Measurements from ENCODE around the gene ANKRD13D.
A peak's percentile ranks its signal among the peaks of the same experiment; 100 is the strongest.

ANKRD13D gene
- long read RNA-seq, donor 1, transcript ANKRD13D-202 (15 exons, 2,881 nt) = major isoform, 7 of 14 reads
- long read RNA-seq, donor 1, partial matches to known transcripts = 5 of 14 reads
- long read RNA-seq, donor 1, other reads (novel, unspliced or antisense) = 0 of 14 reads
- long read RNA-seq, donor 2, partial matches to known transcripts = 0 of 2 reads
- long read RNA-seq, donor 2, other reads (novel, unspliced or antisense) = 0 of 2 reads
- long read RNA-seq, donor 3, partial matches to known transcripts = 0 of 4 reads
- long read RNA-seq, donor 3, other reads (novel, unspliced or antisense) = 0 of 4 reads
- long read RNA-seq, donor 4, partial matches to known transcripts = 0 of 7 reads
- long read RNA-seq, donor 4, other reads (novel, unspliced or antisense) = 0 of 7 reads
- long read RNA-seq, donor 5, transcript ANKRD13D-202 (15 exons, 2,881 nt) = major isoform, 5 of 7 reads
- long read RNA-seq, donor 5, partial matches to known transcripts = 0 of 7 reads
- long read RNA-seq, donor 5, other reads (novel, unspliced or antisense) = 0 of 7 reads
- long read RNA-seq, donor 6, partial matches to known transcripts = 0 of 5 reads
- long read RNA-seq, donor 6, other reads (novel, unspliced or antisense) = 0 of 5 reads
- long read RNA-seq, donor 7, partial matches to known transcripts = 0 of 5 reads
- long read RNA-seq, donor 7, other reads (novel, unspliced or antisense) = 0 of 5 reads
- long read RNA-seq, donor 8, transcript ANKRD13D-202 (15 exons, 2,881 nt) = major isoform, 5 of 5 reads
- long read RNA-seq, donor 8, partial matches to known transcripts = 0 of 5 reads
- long read RNA-seq, donor 8, other reads (novel, unspliced or antisense) = 0 of 5 reads

DNA sequence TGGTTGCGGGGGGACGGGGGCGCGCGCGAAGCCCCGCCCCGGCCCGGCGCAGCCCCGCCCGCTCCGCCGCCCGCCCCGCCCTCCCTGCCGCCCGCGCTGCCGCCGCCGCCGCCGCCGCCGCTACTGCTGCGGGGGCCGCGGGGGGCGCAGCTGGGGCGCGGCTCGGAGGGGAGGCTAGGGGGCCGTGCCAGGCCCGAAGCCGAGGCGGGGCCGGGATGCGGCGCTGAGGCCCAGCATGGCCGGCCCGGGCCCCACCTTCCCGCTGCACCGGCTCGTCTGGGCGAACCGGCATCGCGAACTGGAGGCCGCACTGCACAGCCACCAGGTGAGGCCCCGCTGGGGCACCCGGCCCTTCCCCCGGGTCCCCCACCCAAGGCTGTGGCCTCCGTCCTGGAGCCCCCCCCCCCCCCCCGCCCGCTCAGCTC is at the start of gene ANKRD13D:
TSS of gene ANKRD13D (plus strand) at position 78 of the 425 bp plus-strand sequence. CDS start at position 236, 158 bp downstream.
- DNase-seq = no peak

DNA sequence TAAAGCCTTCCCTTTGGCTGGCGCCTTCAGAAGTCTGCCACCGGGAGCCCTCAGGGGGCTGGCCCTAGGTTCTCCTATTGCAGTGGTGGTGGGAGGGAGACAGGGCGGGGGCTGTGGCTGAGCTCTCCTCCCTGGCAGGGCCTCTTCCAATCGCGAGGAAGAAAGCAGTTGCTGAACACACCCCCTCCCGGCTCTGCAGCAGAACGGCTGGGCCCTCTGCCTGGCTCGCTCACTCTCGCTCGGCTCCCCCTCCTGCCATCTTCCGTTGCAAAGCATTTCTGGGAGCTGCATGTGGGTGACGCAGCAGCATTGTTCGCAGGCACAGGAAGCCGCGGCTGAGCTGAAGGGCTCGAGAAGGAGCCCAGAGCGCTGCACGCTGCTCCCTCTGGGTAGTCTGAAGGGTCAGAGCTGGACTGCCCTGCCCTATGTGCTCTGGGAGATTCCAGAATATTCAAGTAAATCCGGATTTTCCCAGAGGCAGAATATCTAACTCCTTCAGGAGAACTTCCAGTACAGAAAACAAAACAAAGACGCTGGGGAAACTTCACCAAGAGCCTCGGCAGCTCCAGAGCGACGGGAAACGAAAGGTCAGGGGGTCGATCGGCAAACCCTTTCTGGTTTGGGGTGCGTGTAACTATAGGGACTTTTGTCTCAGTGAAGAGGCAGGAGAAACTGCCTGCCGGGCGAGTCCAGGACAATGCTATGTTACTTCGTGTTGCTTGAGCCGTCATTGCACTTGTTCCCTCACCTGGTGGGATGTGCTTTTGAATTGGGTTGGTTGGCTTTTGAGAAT is 49.1 kb upstream of the ANKRD13D start:
- peak; percentile 80 for DNase-seq

DNA sequence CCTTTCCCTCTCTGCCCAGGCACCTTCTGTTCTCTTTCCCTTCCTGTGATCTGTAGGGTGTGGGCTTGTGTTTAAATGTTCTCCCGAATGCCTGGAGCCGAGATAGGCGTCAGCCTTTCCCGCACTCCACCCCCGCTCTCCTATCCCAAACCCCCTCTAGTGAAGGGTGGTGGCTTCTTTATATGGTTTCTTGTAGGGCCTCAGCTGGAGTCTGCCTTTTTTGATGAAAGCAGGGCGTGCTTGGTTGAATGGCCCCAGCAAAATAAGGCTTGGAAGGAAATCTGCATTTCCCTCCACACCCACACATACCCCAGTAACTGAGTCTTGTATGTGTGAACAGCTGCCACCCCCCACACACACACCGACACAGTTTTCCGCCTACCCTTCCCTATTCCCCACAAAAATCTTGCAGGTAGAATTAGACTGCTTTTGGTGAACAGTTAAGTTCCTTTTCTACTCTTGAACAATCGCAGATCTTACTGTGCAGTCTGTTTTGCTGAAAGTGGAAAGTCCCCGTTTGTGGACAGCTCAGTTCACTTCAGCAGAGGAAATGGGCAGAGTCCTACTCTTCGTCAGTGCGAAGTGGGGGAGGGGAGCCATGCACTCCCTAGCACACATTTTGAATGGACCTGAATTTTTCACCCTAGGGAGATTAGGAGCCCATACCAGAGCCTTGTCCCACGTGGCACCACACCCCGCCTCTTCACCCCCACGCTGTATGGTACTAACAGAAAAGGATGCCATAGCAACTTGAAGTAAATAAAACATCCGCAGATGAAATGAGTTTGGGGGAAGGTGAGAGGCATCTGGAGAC is 48.3 kb upstream of the ANKRD13D start:
- DNase-seq = peak; percentile 67

DNA sequence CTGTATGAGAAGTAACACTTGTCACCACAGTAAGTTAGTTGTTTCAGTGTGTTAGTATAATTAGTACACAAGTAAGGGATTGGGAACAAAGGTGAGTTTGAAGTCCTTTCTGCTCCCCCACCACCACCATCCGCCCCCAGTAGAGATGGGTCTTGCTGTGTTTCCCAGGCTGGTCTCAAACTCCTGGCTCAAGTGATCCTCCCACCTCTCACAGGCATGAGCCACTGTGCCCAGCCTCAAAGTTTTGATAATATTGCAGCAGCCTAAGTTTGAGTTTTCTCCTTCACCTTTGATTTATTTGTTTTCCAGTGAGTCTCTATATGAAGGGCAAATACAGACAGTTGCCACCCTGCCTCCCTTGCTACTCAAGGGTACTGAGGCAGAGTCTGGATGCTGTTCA is 46.6 kb upstream of the ANKRD13D start:
- DNase-seq = no peak

DNA sequence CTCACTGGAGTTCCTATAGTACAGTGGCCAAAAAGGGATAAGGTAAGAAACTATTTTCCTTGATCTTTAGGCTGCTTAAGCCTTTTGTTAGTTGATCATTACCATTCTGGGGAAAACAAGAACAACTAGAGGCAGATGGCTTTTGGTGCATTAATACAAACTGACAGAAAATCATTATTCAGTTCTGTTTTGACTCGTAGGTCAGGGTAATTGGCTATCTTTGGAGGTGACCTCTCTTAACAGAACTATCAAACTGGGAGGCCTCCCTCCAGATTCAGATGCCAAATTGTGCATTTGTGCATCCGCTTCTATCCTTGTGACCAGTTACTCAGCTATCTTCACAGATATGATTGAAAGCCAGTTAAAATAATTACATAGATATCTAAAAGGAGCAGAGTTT is 46.1 kb upstream of the ANKRD13D start:
- no peak for DNase-seq

DNA sequence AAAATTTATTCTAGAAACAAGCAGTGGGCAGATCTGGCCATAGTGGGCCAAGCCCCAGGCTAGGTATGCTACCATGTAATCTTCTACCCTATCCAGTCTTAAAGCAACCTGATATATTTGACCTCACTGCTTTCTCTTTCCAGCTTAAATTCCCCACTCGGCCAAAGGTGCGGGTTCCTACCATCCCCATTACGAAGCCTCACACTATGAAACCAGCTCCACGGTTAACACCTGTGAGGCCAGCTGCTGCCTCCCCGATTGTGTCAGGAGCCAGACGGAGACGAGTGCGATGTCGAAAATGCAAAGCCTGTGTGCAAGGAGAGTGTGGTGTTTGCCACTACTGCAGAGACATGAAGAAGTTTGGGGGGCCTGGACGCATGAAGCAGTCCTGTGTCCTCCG is 44.1 kb upstream of the ANKRD13D start:
- no peak for DNase-seq

DNA sequence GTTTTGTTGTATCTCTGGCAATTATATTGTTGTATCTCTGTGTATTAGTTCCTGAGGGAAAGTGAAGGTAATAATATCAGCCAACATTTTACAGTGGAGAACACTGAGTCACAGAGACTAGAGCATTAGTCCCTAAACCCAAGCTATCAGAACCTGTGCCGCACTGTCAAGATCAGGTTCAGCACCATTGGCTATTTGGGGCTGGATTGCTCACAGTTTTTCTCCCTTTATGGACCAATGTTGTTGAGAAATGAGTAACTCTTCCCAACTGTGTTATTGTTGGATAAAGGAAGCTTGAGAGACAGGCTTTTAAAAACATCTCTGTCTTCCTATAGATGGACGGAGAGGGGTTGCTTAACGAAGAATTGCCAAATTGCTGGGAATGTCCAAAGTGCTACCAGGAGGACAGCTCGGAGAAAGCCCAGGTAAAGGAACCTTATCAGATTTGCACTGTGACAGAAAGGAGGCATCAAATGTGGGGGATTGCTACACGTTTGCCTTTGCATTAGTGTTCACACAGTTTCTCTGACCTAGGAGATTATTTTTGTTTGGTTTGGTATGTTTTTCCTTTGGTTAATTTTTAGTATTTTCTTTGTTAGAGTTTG is 41.1 kb upstream of the ANKRD13D start:
- no peak for DNase-seq

DNA sequence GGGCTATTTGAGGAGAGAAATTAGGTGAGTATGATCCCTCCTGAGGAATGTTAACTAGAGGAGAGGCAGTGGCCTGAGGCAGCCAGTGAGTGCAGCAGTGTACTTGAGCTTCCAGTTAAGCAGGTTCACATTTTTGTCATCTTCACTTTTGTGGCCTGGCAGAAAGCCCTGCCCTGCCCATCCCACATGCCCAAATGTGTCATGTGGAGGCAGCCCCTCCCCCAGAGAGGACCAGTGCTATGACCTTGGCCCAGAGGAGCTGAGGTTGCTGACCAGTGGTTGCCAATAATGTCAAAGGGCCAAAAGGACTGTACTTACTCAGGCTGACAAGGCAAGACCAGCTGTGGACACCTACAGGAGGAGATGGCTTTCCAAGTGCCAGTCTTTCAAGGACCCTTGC is 40.5 kb upstream of the ANKRD13D start:
- DNase-seq = no peak

DNA sequence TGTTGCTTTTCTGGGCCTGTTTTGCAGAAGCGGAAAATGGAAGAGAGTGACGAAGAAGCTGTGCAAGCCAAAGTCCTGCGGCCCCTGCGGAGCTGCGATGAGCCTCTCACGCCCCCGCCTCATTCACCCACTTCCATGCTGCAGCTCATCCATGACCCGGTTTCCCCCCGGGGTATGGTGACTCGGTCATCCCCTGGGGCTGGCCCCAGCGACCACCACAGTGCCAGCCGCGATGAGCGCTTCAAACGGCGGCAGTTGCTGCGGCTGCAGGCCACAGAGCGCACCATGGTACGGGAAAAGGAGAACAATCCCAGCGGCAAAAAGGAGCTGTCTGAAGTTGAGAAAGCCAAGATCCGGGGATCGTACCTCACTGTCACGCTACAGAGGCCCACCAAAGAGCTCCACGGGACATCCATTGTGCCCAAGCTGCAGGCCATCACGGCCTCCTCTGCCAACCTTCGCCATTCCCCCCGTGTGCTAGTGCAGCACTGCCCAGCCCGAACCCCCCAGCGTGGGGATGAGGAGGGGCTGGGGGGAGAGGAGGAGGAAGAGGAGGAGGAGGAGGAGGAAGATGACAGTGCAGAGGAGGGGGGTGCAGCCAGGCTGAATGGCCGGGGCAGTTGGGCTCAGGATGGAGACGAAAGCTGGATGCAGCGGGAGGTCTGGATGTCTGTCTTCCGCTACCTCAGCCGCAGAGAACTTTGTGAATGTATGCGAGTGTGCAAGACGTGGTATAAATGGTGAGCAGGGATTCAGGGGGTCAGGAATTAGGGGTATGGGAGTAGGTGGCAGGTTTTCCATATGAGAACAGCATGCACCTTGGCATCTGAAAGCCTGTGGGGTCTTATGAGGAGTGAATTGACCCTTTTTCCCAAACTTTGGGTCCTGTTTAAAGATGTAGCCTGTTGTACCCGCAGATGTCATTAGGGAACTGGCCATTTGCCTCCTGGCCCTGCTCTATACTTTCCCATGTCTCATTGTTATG is 38.8 kb upstream of the ANKRD13D start:
- DNase-seq = no peak

DNA sequence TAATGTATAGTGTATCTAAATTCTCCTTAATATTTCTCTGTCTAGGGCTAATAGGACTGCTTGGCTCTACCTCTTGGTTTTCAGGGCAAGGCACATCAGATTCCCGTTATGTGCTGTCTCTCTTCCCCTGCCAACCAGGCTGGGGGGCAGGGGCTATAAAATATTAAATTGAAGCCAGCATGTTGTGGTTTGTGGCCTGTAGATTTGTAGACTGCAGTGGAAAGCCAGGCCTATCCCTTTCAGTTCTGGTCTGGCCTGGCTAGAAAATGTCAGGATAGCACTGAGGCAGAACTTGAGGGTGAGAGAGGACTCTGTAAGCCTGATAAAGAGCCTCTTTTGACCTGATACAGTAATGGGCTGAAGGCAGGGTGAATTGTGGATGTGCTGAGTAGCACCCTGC is 37.3 kb upstream of the ANKRD13D start:
- no peak for DNase-seq

DNA sequence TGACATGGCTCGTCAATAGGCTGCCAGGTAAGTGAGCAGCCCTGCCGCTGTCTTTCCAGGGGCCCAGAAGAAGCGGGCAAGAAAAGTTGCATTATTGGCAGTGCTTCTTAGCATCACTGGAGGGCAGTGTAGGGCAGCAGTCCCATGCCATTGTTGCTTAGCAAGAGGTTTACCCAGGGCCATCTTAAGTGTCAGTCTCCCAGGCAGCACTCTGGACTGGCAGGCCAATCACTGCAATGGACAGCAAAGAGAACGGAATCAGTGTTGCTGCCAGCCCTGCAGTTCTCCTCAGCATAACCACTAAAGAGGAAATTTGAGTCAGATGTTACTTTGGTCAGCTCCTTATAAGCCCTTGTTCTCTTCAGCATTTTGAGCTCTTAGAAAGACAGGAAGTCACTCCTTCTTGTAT is 36.3 kb upstream of the ANKRD13D start:
- DNase-seq = no peak

DNA sequence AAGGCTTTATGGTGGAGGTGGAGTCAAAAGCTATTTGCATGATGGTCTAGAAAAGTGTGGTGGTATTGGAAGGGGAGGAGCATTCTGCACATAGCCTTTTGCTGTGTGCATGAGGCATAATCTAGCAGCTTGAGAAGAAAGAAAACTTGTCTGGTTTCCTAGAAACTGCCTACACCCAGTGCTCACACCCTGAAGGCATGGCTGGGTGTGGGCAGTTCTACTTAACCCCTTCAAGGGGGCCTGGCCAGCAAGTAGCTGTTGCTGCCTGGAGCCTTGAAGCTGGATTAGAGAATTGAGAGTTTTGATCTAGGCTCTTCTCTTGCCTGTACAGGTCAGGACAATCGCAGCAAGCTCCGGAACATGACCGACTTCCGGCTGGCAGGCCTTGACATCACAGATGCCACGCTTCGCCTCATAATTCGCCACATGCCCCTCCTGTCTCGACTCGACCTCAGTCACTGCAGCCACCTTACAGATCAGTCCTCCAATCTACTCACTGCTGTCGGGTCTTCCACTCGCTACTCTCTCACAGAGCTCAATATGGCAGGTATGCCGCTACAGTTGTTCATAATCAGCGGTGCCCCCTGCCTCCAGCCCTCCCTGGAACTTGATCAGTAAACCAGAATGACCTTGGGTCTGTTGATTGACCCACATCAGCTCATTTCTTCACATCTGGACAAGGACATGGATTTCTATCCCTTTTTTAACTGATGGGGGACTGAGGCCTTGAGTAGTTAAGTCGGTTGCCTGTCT is 35.1 kb upstream of the ANKRD13D start:
- DNase-seq = no peak

DNA sequence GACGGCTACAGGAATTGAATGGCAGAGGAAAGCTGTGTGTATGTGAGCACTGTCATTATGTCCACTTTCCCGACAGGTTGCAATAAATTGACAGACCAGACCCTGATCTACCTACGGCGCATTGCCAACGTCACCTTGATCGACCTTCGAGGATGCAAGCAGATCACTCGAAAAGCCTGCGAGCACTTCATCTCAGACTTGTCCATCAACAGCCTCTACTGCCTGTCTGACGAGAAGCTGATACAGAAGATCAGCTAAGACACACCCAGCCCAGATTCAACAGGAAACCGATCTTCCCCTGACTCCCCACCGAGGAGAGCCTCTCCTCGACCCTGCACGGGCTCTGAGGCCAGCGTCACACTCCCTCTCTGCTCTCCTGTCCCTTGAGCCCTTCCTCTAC is 34.3 kb upstream of the ANKRD13D start:
- no peak for DNase-seq

DNA sequence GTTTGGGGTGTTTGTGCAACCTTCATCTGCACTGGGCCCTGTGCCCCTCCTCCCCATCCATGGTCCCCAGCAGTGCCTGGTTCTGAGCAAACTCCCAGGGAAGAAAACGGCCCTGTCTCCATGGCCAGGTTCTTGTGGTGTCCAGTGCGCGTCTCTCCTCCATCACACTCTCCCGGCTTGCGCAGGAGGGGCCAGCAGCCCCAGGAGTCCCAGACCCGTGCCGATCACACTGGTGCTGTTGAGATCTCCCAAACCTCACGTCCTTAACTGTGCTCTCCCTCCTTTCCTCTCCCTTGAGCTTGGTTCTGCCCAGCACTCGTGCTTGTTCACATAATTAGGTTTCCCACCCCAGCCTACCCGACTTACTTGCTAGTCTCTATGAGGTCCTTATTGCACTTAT is 33.8 kb upstream of the ANKRD13D start:
- no peak for DNase-seq

DNA sequence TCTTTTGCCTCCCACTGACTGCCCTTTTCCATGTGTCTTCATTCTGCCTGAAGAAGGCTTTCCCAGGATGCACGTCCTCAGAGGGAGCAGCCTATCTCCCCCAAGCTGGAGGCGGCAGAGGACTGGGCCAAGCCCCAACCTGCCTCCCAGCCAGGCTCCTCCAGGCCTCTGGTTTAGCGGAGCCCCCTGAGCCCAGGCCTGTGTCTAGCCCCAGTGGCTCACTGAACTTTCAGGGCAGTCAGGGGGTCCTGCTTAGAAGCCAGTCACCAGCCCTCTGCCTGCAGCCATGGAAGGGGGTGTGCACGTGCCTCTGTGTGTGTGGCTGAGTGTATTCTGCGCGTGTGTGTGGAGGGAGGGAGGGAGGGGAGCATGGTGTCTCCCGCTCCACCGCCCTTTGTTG is 33.2 kb upstream of the ANKRD13D start:
- DNase-seq = no peak

DNA sequence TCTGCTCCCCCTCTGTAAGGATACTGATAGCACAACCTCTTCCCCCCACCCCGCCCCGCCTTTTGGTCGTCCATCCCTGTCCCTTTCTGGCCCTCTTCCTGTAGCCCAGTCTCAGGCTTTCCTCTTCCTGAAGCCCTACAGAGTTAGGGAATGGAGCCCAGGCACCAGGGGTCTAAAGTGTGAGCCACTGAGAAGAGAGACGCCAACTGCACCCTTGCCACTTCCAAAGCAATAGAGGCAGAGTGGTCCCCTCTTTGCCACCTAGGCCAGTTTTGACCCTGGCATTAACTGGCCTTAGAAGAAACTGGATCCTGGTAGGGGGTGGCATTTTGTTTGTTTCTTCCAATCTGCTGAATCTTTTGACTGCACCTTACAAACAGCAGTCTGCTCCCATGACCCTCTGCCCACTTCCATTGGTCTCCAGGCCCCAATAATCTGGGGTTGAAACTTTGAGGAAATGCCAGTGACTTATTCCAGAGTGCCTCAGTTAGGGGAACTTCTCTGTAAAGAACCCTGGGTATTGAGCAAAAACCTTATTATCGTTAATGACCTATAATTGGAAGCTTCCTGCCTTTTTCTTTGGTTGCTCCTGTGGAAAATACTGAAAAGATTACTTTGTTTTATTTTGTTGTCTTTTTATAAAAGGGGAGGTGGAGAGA is 32.5 kb upstream of the ANKRD13D start:
- no peak for DNase-seq

DNA sequence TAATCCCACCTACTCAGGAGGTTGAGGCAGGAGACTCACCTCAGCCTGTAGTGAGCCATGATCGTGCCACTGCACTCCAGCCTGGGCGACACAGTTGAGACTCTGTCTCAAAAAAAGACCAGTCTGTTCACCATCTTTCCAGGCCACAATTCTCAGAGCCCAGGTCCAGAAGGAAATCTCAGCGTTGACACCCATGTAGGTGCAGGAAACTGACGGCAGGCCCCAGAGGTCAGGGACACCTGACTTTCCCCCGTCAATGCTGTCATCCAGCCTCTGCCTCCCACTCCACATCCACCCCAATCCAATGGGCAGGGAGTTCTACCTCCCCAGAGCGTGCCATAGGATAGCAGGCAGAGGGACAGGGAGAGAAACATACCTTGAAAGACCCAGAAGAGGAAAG is 28.7 kb upstream of the ANKRD13D start:
- DNase-seq = no peak

DNA sequence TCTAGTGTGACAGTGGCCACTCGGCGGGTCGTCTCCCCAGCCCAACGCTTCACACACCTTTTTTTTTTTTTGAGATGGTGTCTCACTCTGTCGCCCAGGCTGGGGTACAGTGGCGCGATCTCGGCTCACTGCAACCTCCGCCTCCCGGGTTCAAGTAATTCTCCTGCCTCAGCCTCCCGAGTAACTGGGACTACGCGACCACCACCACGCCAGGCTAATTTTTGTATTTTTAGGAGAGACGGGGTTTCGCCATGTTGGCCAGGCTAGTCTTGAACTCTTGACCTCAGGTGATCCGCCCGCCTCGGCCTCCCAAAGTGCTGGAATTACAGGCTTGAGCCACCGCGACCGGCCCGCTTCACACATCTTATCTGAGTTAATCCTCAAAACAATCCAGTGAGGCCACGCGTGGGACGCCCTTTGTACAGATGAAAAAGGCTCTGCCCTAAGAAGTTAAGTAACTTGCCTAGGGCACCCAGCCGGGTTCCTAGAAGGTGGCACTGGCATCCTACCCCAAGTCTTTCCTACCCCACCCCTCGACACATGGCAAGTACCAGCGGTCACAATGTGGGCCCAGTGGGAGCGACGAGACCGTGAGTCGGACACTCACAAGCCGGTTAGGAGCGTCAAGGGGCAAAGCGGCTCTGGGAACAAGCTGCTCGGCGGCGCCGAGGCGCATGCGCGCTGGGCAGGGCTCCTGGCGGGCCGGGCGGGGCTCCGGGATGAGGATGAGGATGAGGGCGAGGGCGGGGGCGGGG is 28.0 kb upstream of the ANKRD13D start:
- DNase-seq = peak; percentile 54
